ENCODE measurements around the gene TCAIM.

Gene TCAIM

GRCh38 chr3:44338010-44338827 lies at the start of gene TCAIM:
TCAIM (plus strand) TSS chr3:44338766; CDS start chr3:44354783, 16,017 bp downstream.
- in situ Hi-C loops (cut with MboI; ENCODE audit: low sequenced_read_pairs) = no loop called here

GRCh38 chr3:44289882-44290462 lies 48.6 kb upstream of the TCAIM start:
- in situ Hi-C loops (cut with MboI; ENCODE audit: low sequenced_read_pairs) = no loop called here

GRCh38 chr3:44292276-44292675 lies 46.3 kb upstream of the TCAIM start:
- in situ Hi-C loops (cut with MboI; ENCODE audit: low sequenced_read_pairs) = no loop called here

GRCh38 chr3:44292947-44293346 lies 45.6 kb upstream of the TCAIM start:
- in situ Hi-C loops (cut with MboI; ENCODE audit: low sequenced_read_pairs) = no loop called here

GRCh38 chr3:44297255-44297654 lies 41.3 kb upstream of the TCAIM start:
- in situ Hi-C loops (cut with MboI; ENCODE audit: low sequenced_read_pairs) = no loop called here

- in situ Hi-C loops (cut with MboI; ENCODE audit: low sequenced_read_pairs) = no loop called here
Measured at GRCh38 chr3:44301746-44302145, 36.8 kb upstream of the TCAIM start.

- in situ Hi-C loops (cut with MboI; ENCODE audit: low sequenced_read_pairs) = no loop called here
Measured at GRCh38 chr3:44309500-44309899, 29.1 kb upstream of the TCAIM start.

- in situ Hi-C loops (cut with MboI; ENCODE audit: low sequenced_read_pairs) = no loop called here
Measured at GRCh38 chr3:44318891-44319311, 19.7 kb upstream of the TCAIM start.

- in situ Hi-C loops (cut with MboI; ENCODE audit: low sequenced_read_pairs) = no loop called here
Measured at GRCh38 chr3:44321335-44321734, 17.2 kb upstream of the TCAIM start.

- in situ Hi-C loops (cut with MboI; ENCODE audit: low sequenced_read_pairs) = no loop called here
Measured at GRCh38 chr3:44323341-44323955, 15.1 kb upstream of the TCAIM start.

GRCh38 chr3:44324584-44324983 lies 14.0 kb upstream of the TCAIM start:
- in situ Hi-C loops (cut with MboI; ENCODE audit: low sequenced_read_pairs) = no loop called here

GRCh38 chr3:44326019-44326418 lies 12.5 kb upstream of the TCAIM start:
- in situ Hi-C loops (cut with MboI; ENCODE audit: low sequenced_read_pairs) = no loop called here

GRCh38 chr3:44326515-44326914 lies 12.1 kb upstream of the TCAIM start:
- in situ Hi-C loops (cut with MboI; ENCODE audit: low sequenced_read_pairs) = no loop called here

GRCh38 chr3:44329946-44330345 lies 8.6 kb upstream of the TCAIM start:
- in situ Hi-C loops (cut with MboI; ENCODE audit: low sequenced_read_pairs) = no loop called here

GRCh38 chr3:44330444-44330843 lies 8.1 kb upstream of the TCAIM start:
- in situ Hi-C loops (cut with MboI; ENCODE audit: low sequenced_read_pairs) = no loop called here

- in situ Hi-C loops (cut with MboI; ENCODE audit: low sequenced_read_pairs) = no loop called here
Measured at GRCh38 chr3:44334326-44334725, 4.2 kb upstream of the TCAIM start.

- in situ Hi-C loops (cut with MboI; ENCODE audit: low sequenced_read_pairs) = no loop called here
Measured at GRCh38 chr3:44337248-44337785, 1.2 kb upstream of the TCAIM start.

- in situ Hi-C loops (cut with MboI; ENCODE audit: low sequenced_read_pairs) = no loop called here
Measured at GRCh38 chr3:44338828-44339127, 212 bp downstream of the TCAIM start.

GRCh38 chr3:44339181-44340057 lies 853 bp downstream of the TCAIM start:
- in situ Hi-C loops (cut with MboI; ENCODE audit: low sequenced_read_pairs) = no loop called here

GRCh38 chr3:44340058-44340395 lies 1.5 kb downstream of the TCAIM start:
- in situ Hi-C loops (cut with MboI; ENCODE audit: low sequenced_read_pairs) = no loop called here

- in situ Hi-C loops (cut with MboI; ENCODE audit: low sequenced_read_pairs) = no loop called here
Measured at GRCh38 chr3:44342176-44342790, 3.7 kb downstream of the TCAIM start.

Data from hTERT RPE-1 (cell line).